ENCODE data around the gene LPP.

The LPP gene

DNA sequence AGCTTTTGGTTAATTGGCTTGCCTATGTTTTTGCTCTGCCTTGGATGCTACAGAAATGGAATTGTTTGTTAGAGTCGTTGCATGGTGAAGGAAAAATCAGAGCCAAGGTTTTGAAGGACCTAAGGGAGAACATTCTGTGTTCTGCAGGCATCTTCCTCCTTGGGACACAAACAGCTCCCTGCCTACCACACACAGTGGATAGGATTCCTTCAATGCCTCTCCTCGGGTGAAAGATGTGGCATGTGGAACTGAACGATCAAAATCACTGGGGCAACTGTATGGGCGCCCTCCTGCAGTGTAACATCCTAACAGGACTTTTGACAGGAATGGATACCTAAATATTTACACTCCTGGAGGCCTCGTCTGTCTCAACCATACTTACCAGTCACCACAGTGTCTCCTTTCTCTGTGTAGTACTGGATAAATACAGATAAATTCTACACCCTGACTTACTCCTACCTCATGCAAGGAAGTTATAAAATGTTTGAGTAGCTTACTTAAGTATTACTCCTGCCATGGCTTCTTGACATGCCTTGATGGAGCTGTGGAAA, 100.6 kb downstream of the LPP start:
- no peak for DNase-seq

DNA sequence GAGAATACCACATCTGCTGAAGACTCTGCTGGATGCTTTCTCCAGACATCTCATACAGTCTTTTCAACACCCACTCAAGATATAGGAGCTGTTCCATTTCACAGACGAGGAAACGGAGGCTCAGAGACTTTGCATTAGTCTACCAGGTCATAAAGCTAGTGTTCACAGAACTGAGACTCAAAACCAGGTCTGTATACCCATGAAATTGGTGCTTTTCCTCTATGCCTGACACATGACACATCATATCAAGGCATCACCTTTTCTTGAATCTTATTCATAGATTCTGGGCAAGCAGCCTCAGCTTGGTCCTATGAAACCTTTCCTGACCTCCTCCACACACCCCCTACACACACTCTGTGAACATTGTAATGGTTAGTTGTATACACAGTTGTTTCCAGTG, 101.2 kb downstream of the LPP start:
- DNase-seq = no peak

DNA sequence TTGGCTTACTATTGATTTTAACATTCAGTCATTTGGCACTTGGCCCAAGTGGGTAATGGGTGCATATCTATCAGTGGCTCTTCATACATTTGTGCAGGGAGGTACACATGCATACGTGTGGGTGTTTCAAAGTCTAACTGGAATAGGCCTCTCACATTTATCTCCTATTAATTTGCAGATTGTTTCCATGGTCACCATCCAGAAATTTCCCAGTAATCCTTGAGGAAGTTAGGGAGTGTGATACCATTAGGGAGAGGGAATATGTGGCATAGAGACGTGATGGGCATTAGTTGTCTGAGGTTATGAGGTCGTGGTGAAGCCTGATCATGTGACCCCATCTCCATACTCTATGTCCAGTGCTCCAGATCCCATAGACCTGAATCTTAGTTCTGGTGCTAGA, 102.8 kb downstream of the LPP start:
- DNase-seq = no peak

DNA sequence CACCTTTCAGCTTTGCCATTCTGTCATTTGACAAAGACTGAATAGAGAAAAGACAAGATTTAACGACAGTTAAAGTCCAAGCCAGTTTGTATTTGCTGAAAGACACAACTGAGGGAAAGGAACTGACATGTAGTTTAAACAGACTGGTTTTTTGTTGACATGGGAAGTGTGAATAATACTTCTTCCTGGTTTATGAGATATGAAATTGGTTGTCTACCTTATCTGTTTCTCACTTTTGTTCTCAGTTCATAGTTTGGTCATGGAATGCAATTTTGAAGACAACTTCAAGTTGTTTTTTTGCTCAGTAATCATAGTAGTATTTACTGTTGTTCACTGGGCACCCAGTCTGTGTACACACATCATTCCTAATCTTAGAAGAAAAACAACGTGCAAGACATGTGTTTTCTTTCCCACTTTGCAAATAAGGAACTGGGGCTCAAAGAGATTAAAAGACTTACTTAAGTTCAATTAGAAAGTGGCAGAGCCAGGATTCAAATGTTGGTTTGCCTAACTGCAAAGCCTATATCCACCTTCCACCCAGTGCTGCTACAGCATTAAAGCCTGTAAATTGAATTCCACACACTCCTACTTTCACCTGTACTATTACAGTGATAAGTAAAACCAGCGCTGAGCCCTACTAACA, 103.5 kb downstream of the LPP start:
- DNase-seq = no peak

DNA sequence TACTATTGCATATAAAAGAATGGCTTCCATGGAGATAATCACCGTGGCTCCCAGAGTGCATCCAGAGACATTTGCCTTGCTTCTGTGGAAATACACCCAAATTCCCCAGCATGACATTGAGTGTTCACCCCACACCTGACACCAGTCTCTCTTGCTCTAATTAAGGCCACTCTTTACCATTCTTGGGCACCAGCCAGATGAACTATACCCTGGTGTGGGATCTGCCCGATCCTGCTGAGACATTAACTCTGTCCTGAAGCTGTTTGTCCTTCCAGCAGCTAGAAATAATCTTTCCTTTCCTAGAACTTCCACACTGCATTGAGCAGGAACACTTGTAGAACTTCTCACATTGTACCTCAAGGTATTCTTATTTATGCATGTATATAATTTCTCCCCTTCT, 105.2 kb downstream of the LPP start:
- no peak for DNase-seq

DNA sequence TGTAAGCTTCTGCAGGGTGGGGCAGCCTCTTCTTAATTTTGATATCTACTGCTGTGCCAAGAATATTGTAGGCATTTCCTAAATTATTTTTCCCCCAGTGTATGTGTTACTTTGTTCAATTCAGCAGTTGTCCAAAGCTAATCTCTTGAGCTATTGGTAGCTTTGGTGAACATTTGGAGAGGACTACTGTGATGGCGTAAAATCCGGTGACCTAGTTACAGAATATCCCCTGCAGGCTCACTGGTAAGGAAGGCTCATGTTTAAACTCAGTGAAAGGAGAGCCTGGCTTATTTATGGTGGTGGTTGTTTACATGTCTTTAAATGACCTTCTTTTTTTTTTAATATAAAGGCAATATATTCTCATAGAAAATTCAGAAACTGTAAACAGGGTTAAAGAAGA, 105.6 kb downstream of the LPP start:
- no peak for DNase-seq

DNA sequence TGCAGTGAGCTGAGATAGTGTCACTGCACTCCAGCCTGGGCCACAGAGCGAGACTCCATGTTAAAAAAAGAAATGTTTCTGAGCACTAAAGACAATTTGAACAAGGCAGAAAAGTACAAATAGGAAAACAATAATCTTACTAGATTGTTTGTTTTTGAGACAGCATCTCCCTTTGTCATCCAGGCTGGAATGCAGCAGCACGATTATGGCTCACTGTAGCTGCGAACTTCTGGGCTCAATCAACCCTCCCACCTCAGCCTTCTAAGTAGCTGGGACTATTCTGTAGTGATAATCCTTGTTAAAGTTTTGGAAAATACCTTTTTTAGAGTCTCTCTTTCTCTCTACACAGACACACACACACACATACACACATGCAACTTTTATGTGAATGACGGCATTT, 107.1 kb downstream of the LPP start:
- DNase-seq = no peak

DNA sequence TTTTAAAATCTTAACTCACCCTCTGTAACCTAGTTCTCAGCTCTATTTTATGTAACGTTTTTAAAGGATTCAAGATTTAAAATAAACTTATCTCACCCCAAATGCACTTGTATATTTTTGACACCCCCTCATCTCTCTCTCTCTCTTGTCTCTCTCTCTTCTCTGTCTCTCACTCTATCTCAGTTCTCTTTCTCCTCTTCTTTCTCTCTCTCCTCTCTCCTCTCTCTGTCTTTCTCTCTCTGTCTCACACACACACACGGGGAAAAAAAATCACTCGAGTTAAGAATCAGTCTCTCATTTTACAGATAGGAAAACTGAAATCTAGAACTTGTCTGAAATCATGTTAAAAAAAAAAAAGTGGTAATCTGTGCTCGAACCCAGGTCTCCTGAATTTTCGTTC, 108.5 kb downstream of the LPP start:
- DNase-seq = no peak

DNA sequence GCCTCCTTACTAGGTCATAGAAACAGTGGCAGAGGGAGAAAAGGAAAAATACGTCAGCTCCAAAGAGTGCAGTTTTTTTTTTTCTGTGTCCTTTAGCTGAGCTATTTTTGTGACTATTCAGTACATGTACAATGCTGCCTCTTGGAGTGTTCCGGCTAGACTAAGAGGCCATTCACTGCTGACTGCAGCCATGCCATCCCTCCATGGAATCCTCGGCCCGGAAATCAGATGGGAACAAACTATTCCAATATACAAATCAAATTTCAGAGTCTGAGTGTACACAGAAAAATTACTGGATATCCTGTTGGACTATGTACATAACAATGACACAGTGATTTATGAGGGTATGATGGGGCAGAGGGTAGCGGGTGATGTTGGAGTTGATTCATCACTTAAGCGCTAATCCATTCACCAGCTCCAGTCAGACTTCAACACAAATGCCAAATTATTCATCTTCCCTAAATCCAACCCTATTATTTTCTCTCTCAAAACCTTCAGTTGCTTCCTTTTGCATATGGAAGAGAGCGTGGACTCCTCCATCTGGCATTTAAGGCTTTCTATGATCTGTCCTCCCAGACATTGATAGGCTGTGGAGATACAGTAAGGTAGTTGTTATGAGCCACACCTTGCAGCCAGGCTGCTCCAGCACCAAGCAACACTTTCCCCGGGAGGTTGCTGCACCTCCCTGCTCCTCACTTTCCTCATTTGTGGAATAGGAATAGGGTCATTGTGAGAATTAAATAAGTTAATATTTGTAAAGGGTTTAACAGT, 109.1 kb downstream of the LPP start:
- DNase-seq = no peak

DNA sequence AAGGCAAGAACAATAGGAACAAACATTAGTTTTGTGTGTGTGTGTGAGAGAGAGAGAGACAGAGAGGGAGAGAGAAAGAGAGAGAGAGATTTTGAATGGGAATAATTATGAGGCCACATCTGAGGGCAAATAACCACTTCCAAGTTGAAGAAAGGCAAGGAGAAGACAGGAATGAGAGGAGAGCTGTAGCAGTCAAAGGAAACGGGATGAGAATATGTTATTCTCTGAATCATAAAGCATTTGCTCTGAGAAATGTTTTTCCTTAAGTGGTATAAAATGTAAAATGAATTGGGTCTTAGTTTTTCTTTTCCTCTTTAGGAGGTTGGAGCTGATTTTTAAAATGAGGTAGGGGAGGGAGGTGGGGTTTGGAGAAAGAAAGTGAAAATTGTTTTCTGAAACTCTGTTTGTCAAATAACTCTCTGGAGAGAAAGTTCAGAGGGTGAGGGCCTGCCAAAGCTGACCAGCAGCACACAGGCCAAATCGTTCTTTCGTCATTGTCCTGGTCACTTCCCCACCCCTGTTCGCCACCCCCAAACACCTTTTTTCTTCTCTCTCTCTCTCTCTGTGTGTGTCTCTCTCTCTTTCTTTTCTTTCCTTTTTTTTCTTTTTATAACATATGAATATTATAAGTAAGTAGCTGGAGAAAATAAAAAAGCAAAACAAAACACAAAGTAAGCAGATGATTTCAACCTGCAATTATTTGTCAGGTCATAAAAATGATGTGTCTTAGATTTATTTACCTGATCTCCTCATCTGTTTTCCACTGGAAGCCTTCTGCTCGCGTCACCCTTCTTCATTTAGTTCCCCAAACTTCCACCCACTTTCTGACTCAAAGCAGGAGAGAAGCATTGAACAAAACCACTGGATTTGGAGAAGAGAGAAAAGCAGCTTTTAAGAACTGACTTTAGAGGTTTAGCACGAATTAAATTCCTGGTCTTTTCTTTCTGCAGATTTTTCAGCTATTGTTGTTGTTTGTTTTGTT, 110.6 kb downstream of the LPP start:
- no peak for DNase-seq

DNA sequence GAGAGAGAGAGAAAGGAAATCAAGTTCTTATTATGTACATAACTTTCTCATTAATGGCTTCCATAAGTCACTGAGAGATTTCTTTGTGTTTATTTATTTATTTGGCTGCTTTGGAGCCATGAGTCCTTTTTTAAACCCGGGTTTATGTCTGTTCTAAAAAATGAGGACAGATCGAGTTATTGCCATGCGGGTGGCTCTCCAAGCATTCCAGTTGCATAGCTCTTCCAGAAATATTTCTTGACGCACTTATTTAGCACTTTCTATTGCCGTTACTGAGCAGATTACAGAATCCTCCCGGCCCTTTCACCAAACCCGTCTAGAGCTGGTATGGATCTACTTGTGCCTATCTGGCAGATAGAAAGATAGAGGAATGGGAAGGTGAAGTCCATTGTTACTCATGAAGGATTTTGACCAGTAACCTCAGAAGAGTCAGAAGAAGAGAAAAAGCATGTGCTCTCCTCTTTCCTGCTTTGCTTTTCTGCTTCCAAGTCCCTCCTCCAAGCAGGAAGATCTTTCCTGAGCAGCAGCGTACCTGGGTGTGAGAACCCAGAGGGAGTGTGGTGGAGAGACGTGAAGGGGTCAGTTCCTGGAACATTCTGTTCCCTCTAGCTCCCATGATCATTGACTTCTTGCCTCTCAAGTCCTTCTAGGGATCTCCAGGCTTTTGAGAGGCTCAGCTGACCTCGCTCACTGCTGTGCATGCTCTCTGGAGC, 112.8 kb downstream of the LPP start:
- DNase-seq = no peak

DNA sequence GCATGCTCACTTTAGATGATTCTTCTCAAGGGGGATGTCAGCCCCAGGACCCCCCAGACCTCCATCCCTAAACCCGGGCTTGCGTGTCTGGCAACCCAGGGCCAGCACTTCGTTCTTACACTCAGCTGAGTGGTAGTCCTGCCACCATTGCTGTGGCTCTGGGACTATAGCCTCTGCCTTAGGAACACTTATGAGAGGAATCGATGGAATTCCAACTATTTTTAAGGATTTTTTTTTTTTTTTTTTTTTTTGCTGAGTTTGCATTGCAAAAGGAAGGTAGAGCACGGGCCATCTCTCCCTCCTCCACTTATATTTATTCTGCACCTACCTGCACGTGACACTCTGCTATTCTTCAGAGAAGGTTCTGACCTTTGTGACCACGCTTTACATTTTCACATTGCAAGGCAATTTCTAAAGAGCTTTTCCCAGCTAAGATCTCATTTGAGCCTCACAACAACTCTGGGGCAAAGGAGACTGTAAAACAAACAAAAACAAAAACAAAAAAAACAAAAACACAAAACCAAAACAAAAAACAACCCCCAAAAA, 113.9 kb downstream of the LPP start:
- no peak for DNase-seq

DNA sequence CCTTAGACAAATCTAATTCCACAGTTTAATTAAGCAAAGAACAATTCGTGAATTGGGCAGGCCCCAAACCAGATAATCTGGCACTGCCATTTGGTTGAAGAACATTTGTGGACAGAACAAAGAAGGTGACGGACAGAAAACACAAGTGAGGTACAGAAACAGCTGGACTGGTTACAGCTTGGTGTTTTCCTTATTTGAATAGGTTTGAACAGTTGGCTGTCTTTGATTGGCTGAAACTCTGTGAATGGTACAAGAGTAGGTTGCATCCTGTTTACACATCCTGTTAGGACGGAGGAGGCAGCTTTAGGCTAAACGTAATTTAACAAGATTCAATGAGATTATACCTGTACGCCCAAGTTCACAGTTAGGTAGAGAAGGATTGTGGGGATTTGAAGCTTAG, 114.4 kb downstream of the LPP start:
- DNase-seq = no peak

DNA sequence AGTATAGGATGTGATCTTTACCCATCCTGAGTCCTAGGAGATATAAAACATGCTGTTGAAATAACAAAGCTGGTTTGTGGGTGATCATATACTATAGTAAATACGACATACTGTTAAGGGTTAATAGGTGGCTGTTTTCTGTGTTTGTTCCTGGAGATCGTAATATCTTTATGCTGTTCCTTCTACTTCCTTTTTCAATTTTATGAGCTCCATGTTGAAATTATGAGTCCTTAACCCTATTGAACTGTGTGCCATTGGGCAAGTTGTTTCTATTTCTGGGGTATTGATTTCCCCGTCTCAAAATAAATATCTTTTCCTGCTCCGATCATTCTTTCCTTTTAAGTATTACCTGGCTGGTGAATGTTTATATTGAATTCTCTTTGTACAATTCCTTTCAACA, 115.1 kb downstream of the LPP start:
- no peak for DNase-seq

DNA sequence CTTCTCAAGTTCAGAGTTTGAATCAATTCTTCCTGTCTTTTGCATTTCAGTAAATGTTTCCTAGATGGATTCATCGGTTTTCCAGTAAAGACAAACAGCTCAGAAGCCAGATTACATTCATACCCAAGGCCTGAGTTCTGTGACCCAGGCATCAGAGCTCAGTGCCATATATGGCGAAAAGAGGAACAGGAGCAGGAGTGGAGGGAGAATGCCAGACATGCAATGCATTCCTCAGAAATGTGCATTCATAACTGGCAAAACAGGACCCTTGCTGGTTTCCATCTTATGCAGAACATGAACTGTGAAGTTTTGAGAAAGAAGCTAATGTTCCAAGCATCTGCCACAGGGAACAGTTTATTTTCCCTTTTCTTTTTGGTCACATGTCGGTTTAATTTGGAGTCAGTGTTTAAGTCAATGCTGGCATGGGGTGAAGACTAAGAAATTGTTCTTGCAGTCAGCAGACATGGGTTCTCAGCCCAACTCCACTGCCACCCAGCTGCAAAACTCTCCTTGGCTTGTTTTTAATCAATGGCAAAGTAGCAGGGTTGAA, 116.5 kb downstream of the LPP start:
- no peak for DNase-seq

DNA sequence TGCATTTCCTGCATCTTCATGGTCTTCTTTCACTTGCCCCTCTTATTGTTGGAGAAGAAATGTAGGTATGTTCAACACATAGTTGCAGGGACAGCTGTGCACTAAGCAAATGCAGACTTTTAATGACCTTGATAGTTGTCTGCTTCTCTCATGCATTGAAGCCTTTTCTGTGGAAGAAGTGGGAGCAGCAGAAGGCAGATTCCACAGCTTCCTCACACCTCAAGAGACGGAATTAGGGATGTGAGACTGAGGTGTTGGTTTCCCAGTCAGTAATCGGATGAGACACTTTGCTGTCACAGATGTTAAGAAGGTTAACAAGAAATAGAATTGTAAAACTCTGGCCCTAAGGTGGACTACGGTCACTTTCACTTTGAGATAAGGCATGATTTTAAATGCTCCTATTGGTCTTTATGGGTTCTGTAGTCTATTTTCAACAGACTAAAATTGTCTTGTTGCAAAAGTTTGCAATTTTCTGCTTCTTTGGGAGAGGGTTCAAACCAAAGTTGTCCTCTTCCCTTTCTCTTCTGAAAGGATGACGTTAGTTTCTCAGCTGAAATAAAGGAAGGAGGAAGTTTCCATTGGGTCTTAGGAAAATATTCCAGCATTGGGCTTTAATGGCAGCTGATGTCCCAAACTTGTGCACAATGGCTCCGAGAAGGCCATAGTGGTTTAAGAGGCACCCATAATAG, 117.4 kb downstream of the LPP start:
- no peak for DNase-seq

DNA sequence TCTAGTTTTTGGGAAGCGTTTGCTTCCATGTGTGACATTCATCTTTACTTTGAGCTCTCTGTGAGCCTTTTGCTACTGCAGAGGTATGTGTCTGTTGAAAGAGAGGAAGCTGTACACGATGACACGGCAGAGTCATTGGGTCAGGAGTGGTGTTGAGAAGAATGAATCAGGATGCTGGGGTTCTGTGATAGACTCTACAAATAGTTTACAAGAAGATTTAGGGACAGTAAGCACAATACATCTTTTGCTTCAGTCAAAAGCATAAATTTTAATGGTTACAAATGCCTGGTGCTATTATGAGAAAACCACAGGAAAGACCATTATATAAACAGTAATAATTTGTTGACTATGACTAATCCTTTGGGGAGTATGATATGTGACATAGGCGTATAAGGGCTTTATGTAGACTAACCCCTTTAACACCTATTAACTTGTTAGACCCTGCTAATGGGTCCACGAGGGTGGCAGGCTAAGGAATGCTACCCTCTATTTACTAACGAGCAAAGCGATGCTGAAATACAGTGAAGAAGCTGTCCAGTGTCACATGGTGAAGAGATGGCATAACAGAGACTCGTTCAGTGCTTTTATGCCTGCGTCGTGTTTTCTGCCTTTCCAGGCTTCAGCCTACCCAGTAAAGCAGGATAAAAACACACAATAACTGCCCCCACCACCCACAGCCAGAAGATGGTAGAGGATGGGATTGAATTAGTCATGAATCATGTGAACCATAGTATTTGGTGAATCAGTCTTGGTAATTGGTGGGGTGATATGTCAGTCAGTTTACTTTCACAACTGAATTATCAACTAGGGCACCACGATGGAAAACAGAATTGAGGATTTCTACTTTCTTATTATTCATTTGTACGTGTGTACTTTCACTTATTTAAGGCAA, 118.8 kb downstream of the LPP start:
- DNase-seq = no peak

DNA sequence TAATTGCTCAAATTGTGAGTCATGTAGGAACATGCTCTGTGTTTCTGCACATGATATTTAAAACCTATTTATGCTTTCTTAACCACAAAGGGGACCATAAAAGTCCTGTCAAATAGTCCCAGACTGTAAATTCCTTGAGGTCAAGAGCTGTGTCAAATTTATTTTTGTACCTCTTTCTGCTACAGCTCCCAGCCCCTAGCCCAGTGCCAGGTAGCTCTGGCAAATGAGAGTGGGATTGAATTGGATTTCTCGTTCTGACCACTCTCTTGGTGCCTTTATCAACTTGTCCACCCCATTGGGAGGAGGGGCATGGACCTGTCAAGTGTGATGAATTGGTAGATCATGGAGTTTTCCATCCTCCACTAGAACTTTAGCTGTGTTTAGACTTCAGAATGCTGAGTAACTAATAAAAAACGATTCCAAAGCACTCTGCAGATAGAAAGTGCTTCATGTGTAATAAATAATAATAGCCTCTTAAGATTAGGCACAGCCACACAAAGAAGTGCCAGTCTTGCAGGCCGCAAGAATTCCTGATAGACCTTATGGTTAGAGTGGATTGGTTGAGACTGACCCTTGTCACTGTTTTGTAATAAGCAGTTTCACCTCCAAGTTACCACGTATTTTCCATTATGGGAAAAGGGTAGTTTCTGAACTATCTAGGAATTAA, 120.4 kb downstream of the LPP start:
- no peak for DNase-seq

DNA sequence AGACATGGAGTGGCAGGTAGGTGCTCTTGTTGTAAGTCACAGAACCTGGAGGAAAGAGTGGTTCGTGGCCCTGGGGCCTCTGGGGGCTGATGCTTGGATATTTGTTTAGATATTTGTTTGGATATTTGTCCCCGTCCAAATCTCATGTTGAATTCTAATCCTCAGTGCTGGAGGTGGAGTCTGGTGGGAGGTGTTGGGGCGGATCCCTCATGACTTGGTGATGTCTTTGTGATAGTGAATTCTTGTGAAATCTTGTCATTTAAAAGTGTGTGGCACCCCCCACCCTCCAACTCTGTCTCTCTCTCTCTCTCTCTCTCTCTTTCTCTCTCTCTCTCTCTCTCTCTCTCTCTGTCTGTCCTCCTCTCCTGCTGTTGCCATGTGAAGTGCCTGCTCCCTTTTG, 122.4 kb downstream of the LPP start:
- DNase-seq = no peak
